Measurements from ENCODE around the gene RASA3.
A peak's percentile ranks its signal among the peaks of the same experiment; 100 is the strongest.
"Not testable (repeated sequence)": the region's sequence is repeated elsewhere in the genome, so short reads cannot be mapped to it uniquely, and the experiment has no call there.

The RASA3 gene

DNA sequence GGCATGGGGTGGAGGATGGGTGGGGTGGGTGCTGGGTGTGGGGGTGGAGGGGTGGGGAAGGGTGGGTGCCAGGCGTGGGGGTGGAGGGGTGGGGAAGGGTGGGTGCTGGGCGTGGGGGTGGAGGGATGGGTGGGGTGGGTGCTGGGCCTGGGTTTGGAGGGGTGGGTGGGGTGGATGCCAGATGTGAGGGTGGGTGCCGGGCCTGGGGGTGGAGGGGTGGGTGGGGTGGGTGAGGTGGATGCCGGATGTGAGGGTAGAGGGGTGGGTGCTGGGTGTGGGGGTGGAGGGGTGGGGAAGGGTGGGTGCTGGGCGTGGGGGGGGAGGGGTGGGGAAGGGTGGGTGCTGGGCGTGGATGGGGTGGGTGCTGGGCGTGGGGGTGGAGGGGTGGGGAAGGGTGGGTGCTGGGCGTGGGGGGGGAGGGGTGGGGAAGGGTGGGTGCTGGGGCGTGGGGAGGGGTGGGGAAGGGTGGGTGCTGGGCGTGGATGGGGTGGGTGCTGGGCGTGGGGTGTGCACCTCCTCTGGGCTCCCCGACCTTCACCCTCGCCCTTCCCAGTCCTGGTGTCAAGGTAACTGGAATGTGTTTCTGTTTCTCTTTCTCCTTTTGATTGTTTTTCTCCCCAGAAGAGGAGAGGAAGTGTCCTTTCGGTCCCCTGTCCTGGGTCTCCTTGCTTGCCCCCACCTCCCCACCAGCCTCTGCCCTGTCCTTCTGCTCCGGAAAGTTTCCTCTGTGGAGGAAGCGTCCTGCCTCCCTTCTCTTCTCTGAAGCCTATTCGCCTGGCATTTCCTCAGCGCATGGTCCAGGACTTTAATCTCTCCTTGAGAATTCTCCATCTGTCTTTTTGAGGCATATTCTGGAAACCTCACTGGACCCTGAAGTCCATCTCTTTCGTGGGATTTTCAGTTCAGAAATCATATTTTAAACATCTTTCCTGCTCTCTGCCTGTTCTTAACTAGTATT lies 23.8 kb upstream of the RASA3 start:
- no peak for DNase-seq (ENCODE audit: low read depth)

DNA sequence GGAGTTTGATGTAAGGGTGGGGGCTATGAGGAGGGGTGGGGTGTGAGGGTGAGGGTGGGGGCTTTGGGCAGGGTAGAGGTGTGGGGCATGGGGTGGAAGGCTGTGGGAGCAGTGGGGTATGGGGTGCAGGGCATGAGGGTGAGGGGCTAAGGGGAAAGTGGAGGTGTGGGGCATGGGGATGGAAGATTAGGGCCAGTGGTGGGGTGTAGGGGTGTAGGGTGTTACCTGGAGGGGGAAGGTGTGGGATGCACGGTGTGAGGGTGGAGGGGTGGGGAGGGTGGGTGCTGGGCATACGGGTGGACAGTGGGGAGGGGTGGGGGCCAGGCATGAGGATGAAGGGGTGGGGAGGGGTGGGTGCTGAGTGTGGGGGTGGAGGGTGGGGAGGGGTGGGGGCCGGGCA lies 22.9 kb upstream of the RASA3 start:
- DNase-seq (ENCODE audit: low read depth): no peak

DNA sequence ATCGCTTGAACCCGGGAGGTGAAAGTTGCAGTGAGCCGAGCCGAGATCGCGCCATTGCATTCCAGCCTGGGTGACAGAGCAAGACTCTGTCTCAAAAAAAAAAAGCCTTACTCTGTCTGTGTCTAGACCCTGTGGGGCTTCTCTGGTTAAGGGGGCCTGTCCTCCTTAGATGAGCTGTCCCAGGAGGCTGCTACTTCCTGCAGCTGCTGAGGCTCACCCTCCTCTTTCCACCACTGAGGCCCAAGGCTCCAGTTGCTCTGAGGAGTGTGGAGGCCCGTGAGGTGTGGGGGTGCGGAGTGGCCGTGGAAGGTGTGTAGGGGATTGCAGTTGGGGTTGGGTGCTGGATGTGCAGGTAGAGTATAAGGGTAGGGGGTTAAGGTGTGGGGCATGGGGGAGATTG lies 22.1 kb upstream of the RASA3 start:
- no peak for DNase-seq (ENCODE audit: low read depth)

DNA sequence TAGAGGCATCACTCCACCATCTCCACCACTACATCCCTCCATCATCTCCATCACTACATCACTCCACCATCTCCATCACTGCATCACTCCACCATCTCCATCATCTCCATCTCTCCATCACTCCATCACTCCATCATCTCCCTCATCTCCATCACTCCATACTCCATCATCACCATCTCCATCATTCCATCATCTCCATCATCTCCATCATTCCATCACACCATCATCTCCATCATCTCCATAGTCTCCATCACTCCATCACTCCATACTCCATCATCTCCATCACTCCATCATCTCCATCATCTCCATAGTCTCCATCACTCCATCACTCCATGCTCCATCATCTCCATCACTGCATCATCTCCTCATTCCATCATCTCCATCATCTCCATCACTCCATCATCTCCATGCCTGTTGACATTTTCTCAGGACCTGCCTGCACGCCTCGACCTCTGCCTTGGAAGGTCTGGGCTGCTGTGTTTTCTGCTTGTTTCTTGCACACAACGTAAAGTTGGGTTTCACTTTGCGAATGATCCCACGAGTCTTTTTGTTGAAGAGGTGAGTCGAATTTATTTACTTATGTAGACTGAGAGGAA lies 21.2 kb upstream of the RASA3 start:
- no peak for DNase-seq (ENCODE audit: low read depth)

- DNase-seq (ENCODE audit: low read depth): no peak
Observed at GRCh38 chr13:114152831-114153371, 20.5 kb upstream of the RASA3 start.

- no peak for DNase-seq (ENCODE audit: low read depth)
Observed at GRCh38 chr13:114152285-114152645, 19.8 kb upstream of the RASA3 start.

- peak; percentile 52 for DNase-seq (ENCODE audit: low read depth)
Observed at GRCh38 chr13:114151565-114152284, 19.3 kb upstream of the RASA3 start.

DNA sequence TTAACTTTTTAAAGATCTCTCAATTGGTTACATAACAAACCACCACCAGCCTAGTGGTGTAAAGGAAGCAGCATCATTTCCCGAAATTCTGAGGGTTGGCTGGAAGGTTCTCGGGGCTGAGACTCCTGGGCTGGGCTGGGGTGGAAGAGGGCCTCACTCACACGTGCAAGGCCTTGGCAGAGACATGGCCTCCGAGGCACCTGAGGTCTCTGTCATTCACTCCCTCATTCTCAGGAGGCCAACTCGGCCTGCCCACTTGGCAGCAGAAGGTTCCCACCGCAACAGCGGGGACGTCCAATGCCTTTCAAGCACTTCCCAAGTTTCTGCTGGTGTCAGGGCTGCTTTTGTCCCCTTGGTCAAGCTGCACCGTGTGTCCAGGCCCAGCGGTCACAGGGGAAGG lies 18.6 kb upstream of the RASA3 start:
- no peak for DNase-seq (ENCODE audit: low read depth)

DNA sequence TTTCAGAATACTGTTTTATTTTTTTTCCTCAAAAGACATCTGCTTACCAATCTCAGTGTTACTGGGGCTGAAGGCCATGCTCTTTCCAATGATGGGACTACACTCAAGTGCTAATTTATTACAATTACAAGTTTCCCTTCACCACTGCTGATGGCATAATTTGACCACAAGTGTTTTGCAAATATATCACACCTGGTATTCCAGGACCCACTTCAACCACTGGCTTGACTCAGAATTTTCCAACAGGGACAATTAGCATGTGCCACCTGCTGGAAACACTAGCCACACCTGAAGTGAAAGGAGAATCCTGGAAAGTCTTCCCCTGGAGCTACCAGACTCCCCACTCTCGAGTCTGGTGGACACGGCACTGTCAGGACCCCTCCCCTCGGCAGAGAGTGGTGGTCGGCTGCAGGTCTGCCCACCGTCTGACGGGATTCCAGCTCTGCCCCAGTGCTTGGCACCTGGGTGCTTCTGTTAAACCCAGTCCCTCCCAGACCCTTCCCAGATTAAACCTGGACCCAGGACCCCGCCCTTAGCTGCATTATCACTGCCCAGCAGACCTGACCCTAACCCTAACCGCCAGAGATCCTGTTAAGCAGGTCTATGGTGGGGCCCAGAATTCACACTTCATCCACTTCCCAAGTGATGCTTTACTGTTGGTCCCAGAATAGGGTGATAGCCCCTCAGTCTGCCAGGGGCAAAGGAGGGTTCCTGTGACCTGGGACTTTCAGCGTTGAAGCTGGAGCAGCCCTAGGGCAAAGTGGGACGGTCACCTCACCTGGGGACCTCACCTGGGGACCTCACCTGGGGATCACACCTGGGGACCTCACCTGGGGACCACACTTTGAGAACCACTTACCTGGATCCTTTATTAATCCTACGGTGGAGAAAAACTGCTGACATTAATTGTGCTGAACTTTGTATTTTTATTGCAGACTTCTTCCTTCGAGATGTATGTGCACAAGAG lies 17.6 kb upstream of the RASA3 start:
- no peak for DNase-seq (ENCODE audit: low read depth)

DNA sequence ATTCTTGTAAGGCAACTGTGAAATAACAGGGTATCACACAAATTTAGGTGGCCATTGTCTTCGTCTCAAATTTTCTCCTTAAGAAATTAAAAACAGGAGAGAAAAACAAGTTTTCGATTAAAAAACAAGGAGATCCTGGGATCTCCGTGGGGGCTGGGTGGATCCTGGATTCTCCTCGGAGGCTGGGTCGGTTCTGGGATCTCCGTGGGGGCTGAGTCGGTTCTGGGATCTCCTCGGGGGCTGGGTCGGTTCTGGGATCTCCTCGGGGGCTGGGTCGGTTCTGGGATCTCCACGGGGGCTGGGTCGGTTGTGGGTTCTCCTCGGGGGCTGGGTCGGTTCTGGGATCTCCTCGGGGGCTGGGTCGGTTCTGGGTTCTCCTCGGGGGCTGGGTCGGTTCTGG lies 16.5 kb upstream of the RASA3 start:
- DNase-seq (ENCODE audit: low read depth): not testable (repeated sequence)

DNA sequence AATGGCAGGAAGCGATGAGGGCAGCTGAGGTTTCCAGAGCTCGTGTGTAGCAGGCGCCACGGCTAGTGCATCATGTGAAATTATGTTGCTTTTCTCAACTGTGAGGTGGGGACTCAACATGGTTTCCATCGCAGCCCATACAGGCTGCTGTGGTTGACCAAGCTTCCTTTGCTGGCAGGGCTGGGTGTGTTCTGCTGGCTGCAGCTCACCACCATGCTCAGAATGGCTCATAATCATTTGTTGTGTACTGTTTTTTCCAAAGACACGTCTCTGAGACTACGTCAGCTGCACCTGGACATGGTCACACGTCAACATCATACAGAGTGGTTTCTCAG lies 16.1 kb upstream of the RASA3 start:
- peak; percentile 67 for DNase-seq (ENCODE audit: low read depth)

DNA sequence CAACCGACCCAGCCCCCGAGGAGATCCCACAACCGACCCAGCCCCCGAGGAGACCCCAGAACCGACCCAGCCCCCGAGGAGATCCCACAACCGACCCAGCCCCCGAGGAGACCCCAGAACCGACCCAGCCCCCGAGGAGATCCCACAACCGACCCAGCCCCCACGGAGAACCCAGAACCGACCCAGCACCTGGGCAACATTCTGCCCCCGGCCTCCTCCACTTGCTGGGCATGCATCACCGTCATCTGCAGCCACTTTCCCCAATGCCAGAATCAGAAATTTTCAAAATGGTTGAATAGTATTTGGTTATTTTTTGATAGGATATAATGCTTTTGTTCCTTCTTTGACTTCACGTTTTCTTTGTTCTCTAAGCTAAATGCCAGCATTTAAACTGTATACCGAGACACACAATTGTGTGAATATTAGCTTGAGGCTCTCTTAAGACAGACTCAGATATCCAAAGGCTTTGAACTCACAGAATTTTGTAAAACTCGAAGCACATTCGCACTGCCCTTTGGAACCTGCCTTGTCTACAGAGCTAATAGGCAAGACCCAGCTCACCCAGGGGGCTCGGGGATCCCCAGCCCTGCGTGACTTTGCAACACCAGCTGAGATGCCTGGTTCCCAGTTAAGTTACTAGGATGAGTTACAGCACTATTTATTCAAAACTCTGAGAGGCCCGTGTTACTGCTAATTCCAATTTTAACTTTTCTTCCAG lies 15.5 kb upstream of the RASA3 start:
- no peak for DNase-seq (ENCODE audit: low read depth)

GRCh38 chr13:114146629-114147028 lies 14.2 kb upstream of the RASA3 start:
- no peak for DNase-seq (ENCODE audit: low read depth)

GRCh38 chr13:114146173-114146572 lies 13.8 kb upstream of the RASA3 start:
- DNase-seq (ENCODE audit: low read depth): no peak

- no peak for DNase-seq (ENCODE audit: low read depth)
Observed at GRCh38 chr13:114145722-114146121, 13.3 kb upstream of the RASA3 start.

DNA sequence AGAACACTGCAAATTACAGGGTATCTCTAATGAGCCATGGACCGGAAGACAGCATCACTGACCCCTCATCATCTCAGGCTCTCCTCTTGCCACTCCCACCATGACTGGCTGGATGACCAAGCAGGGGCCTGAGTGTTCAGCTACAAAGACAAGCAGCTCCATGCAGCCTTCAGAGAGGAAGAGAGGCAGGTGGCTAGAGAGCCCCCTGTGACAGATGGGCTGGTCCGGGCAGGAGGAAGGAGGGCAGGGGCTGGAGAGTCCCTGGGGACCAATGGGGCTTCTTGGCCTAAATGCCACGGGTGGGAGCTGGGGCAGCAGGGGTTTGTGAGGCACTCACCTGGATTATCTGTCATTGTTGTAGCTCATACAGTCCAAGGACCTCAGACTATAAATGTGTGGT lies 12.8 kb upstream of the RASA3 start:
- no peak for DNase-seq (ENCODE audit: low read depth)

DNA sequence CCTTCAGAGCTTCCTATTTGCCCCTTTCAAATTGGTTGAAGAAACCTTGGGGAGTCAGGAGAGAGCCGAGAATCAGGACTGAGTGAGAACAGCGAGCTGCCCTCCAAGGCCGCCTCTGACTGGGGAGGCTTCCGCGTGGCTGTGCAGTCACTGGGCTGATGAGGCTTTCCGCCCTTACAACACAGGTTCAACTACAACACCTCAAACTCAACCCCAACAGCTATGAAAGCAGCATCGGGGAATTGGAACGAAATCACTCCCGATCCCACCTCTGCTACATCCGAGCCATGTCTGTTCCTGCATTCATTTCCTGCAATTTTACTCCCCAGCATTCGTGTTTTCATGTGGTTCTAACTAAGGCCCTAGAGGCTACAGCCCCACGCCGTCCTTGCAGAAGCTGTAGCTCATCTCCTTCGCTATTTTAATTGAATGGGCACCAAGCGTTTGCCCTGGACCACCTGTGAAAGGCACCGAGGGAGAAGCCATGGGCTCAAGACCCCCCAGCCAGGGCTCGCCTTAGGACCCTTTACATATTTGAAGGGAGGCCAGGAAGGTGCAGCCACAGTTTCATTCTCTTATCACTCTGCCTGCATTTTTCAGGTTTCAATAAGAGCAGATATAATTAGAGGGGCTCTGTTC lies 12.3 kb upstream of the RASA3 start:
- DNase-seq (ENCODE audit: low read depth): no peak

DNA sequence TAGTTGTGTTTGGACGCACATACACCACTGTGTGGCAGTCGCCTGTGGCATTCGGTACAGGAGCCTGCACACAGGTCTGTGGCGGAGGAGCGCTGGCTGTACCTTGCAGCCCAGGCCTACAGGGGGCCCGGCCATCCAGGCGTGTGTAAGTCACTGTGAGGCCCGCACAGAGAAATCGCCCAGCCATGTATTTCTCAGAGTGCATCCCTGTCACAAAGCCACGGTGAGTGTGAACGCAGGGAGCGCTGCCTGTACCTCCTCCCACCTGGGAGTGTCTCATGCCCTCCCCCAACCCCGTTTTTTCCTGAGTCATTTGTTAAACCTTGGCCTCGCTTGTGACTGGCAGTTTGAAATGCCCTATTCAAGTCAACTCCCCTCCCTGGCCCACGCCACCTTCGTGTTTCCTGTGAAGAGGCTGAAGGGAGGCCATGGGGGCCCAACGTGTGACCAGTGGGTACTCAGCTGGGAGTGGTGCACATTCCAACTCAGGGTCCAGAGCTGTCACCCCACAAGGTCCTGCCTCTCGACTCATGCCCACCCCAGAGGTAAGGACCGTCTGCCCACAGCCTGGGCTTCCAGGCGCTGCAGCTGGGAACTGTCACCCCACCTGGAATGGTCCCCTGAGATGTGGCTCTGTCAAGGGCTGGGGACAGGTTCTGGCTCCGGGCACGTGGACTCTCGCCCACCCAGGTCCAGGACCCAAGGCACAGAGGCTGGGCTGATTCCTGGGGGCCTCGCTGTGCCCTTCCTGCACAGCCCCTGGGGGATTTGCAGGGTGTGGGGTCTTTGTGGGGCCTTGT lies 11.6 kb upstream of the RASA3 start:
- no peak for DNase-seq (ENCODE audit: low read depth)

DNA sequence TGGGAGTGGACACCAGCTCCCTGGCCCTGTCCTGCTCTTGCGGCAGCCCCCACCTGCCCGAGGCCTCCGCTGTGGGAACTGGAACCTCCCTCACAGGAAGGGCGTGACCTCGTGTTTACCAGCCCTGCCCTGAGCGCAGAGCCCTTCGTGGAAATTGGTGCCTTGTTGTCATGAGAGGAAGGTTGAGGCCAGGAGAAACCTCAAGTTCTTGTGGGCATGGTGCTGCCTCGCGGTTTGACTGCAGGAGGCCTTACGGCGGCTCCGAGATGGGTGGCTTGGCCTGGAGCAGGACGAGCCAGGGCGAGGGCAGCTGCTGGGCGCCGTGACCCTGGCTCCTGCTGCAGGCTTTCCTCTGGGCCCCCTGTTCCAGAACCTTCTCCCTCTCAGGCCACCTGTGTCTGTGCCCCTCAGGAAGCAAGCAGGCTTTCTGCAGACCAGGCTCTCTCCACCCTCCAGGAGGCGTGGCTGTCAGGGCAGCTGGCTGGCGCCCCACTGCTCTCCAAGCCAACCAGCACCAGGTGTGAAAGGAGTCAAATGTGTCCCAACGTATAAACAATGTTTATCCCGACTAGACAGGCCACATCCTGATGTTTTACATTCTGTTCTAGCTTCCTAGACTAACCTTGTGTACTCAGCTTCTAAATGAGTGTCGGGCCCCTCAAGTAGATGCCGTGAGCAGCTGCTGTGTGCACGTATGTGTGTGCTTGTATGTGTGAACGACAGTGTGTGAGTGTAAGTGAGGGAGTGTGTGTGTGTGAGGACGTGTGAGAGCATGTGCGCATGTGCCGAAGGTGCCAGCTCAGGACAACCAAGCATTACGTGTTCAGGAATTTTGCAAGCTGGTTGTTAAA lies 10.4 kb upstream of the RASA3 start:
- DNase-seq (ENCODE audit: low read depth): peak; percentile 46
